ENCODE data around the gene PANX3.

- TF ChIP-seq ATF1 (CRISPR knock-in tag; IDR thresholded peaks at IDR 0.05) (no peak), ATF1 (tag; IDR thresholded peaks at IDR 0.05) (no peak), CTCF (IDR thresholded peaks at IDR 0.05 in 2 of 3, conservative IDR thresholded peaks at IDR 0.05 in 1 of 3; ENCODE audit: insufficient read depth in 2 of 3, low read depth in 1 of 3, low read length in 3 of 3) (no peak), EZH2 (IDR thresholded peaks at IDR 0.05; ENCODE audit: borderline replicate concordance, low read depth, low read length) (no peak), EP300 (IDR thresholded peaks at IDR 0.05; ENCODE audit: low read length) (no peak)
- TF ChIP-seq, protein P1, sequence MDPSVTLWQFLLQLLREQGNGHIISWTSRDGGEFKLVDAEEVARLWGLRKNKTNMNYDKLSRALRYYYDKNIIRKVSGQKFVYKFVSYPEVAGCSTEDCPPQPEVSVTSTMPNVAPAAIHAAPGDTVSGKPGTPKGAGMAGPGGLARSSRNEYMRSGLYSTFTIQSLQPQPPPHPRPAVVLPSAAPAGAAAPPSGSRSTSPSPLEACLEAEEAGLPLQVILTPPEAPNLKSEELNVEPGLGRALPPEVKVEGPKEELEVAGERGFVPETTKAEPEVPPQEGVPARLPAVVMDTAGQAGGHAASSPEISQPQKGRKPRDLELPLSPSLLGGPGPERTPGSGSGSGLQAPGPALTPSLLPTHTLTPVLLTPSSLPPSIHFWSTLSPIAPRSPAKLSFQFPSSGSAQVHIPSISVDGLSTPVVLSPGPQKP (CRISPR knock-in tag; IDR thresholded peaks at IDR 0.05) = no peak
- TF ChIP-seq, protein P2, sequence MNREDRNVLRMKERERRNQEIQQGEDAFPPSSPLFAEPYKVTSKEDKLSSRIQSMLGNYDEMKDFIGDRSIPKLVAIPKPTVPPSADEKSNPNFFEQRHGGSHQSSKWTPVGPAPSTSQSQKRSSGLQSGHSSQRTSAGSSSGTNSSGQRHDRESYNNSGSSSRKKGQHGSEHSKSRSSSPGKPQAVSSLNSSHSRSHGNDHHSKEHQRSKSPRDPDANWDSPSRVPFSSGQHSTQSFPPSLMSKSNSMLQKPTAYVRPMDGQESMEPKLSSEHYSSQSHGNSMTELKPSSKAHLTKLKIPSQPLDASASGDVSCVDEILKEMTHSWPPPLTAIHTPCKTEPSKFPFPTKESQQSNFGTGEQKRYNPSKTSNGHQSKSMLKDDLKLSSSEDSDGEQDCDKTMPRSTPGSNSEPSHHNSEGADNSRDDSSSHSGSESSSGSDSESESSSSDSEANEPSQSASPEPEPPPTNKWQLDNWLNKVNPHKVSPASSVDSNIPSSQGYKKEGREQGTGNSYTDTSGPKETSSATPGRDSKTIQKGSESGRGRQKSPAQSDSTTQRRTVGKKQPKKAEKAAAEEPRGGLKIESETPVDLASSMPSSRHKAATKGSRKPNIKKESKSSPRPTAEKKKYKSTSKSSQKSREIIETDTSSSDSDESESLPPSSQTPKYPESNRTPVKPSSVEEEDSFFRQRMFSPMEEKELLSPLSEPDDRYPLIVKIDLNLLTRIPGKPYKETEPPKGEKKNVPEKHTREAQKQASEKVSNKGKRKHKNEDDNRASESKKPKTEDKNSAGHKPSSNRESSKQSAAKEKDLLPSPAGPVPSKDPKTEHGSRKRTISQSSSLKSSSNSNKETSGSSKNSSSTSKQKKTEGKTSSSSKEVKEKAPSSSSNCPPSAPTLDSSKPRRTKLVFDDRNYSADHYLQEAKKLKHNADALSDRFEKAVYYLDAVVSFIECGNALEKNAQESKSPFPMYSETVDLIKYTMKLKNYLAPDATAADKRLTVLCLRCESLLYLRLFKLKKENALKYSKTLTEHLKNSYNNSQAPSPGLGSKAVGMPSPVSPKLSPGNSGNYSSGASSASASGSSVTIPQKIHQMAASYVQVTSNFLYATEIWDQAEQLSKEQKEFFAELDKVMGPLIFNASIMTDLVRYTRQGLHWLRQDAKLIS (CRISPR knock-in tag; IDR thresholded peaks at IDR 0.05) = no peak
Observed at GRCh38 chr11:124595302-124595701, 15.9 kb upstream of the PANX3 start.

Data from K562 (cell line).